HFF-Myc (cell line): ENCODE measurements around the gene PRKRIP1.
"Not testable (repeated sequence)": the region's sequence is repeated elsewhere in the genome, so short reads cannot be mapped to it uniquely, and the experiment has no call there.

Source experiments
- DNase-seq: peaks from one replicate; pipeline ENCODE4 v3.0.0-alpha.2; 2011; ENCODE audit warnings: low read depth; ENCODE audit errors: extremely low read depth
- H3K4me3 ChIP-seq: replicated peaks from 2 replicates; pipeline ENCODE4 v1.5.1; 2011; ENCODE audit warnings: low read depth, mild to moderate bottlenecking, control low read depth, low read length
- CTCF ChIP-seq: IDR thresholded peaks from 2 replicates; pipeline ENCODE4 v1.5.1; 2012; ENCODE audit warnings: mild to moderate bottlenecking, low read depth, low read length, control low read depth; ENCODE audit errors: missing control alignments

The PRKRIP1 gene

DNA sequence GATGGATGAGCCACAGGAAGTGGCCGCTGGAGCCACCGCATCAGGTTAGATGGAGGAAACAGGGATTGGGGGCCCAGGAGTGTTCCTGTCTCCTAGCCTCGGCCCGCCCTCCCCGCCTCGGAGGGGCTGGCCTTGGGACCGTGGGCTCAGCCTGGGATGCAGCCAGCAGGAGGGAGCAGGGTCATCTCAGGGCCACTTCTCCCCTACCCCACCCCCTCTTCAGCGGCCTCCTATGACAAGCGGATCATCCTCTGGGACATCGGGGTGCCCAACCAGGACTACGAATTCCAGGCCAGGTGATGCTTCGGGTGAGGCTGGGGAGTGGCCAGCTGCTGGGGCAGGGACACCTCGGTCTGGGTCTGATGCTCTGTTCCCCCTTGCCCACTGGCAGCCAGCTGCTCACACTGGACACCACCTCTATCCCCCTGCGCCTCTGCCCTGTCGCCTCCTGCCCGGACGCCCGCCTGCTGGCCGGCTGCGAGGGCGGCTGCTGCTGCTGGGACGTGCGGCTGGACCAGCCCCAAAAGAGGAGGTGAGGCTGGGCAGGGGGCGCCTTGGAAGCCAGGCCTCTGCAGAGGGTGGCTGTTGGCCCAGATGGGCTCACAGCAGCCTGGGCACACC lies 73.3 kb downstream of the PRKRIP1 start:
- no peak for TF ChIP-seq CTCF
- H3K4me3 ChIP-seq = no peak overlapping the region
- no peak for DNase-seq

DNA sequence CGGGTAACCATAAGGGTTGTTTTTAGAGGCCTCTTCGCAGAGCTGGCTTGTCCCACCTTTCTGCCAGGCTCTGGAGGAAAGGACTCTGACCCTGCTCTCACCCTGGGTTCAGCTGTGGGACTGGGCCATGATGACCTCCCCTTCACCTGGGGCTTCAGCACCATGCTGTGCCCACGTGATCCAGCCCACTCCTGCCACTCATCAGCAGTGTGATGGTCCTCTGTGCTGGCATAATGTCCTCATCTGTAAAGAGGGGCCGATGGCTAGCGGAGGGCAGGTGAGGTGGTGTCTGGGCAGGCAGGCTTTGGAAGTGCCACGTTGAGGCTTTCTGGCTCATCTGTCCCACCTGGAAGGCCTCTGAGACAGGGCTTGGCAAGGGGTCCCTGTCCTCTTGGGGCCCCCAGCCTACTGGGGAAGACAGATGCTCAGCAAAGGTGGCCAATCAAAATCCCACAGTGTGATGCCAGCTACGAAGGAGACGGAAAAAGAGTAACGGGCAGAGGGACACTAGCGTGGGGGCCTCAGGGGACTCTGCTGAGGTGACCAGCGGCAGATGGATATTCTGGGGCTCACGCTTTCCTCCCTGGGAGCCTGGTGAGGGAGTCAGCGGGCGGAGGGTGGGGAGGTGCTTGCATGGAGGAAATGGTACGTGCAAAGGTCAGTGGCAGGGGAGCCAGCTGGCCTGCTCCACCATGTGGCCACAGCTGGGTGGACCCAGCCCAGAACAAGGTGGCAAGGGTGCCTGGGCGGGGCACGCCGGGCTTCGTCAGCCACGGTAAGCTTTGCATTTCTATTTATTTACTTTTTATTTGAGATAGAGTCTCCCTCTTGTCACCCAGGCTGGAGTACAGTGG lies 74.0 kb downstream of the PRKRIP1 start:
- no peak for TF ChIP-seq CTCF
- no peak overlapping the region for H3K4me3 ChIP-seq
- no peak for DNase-seq

GRCh38 chr7:102471791-102472125 lies 75.6 kb downstream of the PRKRIP1 start:
- no peak overlapping the region for H3K4me3 ChIP-seq
- no peak for DNase-seq
- no peak for TF ChIP-seq CTCF

- H3K4me3 ChIP-seq = no peak overlapping the region
- DNase-seq = no peak
- TF ChIP-seq CTCF = no peak
Measured at GRCh38 chr7:102472126-102473041, 76.2 kb downstream of the PRKRIP1 start.

GRCh38 chr7:102473271-102473991 lies 77.3 kb downstream of the PRKRIP1 start:
- no peak for TF ChIP-seq CTCF
- no peak for DNase-seq
- no peak overlapping the region for H3K4me3 ChIP-seq

GRCh38 chr7:102474116-102474515 lies 78.0 kb downstream of the PRKRIP1 start:
- not testable (repeated sequence) for DNase-seq, H3K4me3 ChIP-seq

DNA sequence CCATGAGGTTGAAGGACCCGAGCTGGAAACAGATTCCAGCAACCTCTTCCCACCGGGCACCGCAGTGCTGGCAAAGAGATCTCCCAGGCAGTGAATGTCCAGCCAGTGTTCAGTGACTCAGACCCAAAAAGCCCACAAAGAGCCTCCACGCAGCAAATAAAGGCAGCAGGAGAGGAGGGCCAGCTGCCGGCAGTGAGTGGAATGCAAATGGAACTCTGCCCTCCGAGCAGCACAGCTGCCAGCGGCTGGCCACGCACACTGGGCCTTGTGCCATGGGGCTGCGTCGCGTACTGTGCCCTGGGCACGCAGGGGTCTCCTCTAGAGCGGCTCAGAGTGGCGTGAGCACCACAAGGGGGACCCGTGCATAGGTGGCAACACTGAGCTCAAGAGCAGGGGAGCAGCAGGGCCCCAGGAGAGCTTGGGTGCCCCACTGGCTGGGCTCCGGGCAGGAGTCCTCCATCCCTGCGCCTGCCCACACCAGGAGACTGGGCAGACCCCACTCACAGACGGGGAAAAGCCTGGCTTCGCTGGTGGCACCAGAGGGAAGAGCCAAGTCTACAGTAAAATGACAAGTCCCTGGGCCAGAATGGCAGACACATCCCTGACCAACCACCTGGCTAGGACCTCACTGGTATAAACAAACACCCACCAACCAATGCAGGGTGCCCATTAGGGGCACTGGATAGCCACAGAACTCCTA lies 78.7 kb downstream of the PRKRIP1 start:
- not testable (repeated sequence) for H3K4me3 ChIP-seq, DNase-seq
